HEK293 (cell line): ENCODE data around the gene DSCAM.

Experiments used
- CTCF ChIA-PET: fragments of 350-600 bp; formaldehyde crosslinking; extraction: SDS; loops from one replicate; lab custom pipeline; 2021; ENCODE audit warnings: antibody characterized with exemption; lab: Yijun Ruan, JAX
- POLR2A ChIA-PET: fragments of 300-600 bp; formaldehyde crosslinking; extraction: SDS; loops from one replicate; lab custom pipeline; 2020; ENCODE audit warnings: antibody characterized with exemption, inconsistent platforms; lab: Yijun Ruan, JAX
- H3K27ac ChIP-seq: fragments of 200-500 bp; sonication (Bioruptor generic); 2 replicates; pipeline ENCODE4 v1.5.1; 2014; ENCODE audit warnings: low read depth, low read length, control low read depth, inconsistent platforms; ENCODE audit errors: extremely low read depth
- H3K36me3 ChIP-seq, 2 experiments: fragments of 200-500 bp in 1 of 2; sonication (Bioruptor generic) in 1 of 2; 1 replicate in 1 of 2; 2 replicates in 1 of 2; pipeline ENCODE4 v1.5.1; 2014 to 2017; ENCODE audit warnings: inconsistent platforms in 2 of 2, low read length in 2 of 2; ENCODE audit not compliant: control insufficient read depth in 2 of 2, insufficient read depth in 1 of 2
- H3K4me1 ChIP-seq: fragments of 200-500 bp; sonication (Bioruptor generic); 2 replicates; pipeline ENCODE4 v1.5.1; 2014; ENCODE audit warnings: mild to moderate bottlenecking, low read length, inconsistent platforms; ENCODE audit not compliant: control insufficient read depth, insufficient read depth
- H3K4me3 ChIP-seq: 2 replicates; pipeline ENCODE4 v1.5.1; 2011; ENCODE audit warnings: low read depth, mild to moderate bottlenecking, control low read depth, low read length, moderate library complexity
- H3K9me3 ChIP-seq: fragments of 200-500 bp; sonication (Bioruptor generic); 2 replicates; pipeline ENCODE4 v1.5.1; 2014; ENCODE audit warnings: low read depth, low read length, inconsistent platforms; ENCODE audit not compliant: control insufficient read depth, insufficient read depth
- IKZF3 ChIP-seq: fragments of 450-650 bp; IDR thresholded peaks from 2 replicates; pipeline ENCODE4 v1.5.0; 2018; ENCODE audit warnings: missing biosample characterization, mild to moderate bottlenecking, missing genetic modification characterization, moderate library complexity
- ZBTB1 ChIP-seq: fragments of 450-650 bp; formaldehyde crosslinking; IDR thresholded peaks from 2 replicates; pipeline ENCODE4 v1.5.1; 2016; ENCODE audit warnings: missing biosample characterization, missing genetic modification characterization
- ZBTB48 ChIP-seq: fragments of 450-650 bp; formaldehyde crosslinking; IDR thresholded peaks from 2 replicates; pipeline ENCODE4 v1.5.1; 2016; ENCODE audit warnings: missing biosample characterization, missing genetic modification characterization
- ZBTB8A ChIP-seq: fragments of 450-650 bp; formaldehyde crosslinking; IDR thresholded peaks from 2 replicates; pipeline ENCODE4 v1.5.1; 2016; ENCODE audit warnings: missing biosample characterization, missing genetic modification characterization
- ZNF138 ChIP-seq: fragments of 450-650 bp; formaldehyde crosslinking; IDR thresholded peaks from 2 replicates; pipeline ENCODE4 v1.5.1; 2016; ENCODE audit warnings: missing biosample characterization, missing genetic modification characterization, borderline replicate concordance
- ZNF146 ChIP-seq: fragments of 450-650 bp; formaldehyde crosslinking; IDR thresholded peaks from 2 replicates; pipeline ENCODE4 v1.5.1; 2016; ENCODE audit warnings: missing biosample characterization, missing genetic modification characterization
- ZNF169 ChIP-seq: fragments of 450-650 bp; formaldehyde crosslinking; IDR thresholded peaks from 2 replicates; pipeline ENCODE4 v1.5.1; 2016; ENCODE audit warnings: missing biosample characterization, missing genetic modification characterization
- ZNF202 ChIP-seq: fragments of 450-650 bp; formaldehyde crosslinking; IDR thresholded peaks from 2 replicates; pipeline ENCODE4 v1.5.1; 2016; ENCODE audit warnings: missing biosample characterization, missing genetic modification characterization, borderline replicate concordance
- ZNF239 ChIP-seq: fragments of 450-650 bp; formaldehyde crosslinking; IDR thresholded peaks from 2 replicates; pipeline ENCODE4 v1.5.1; 2016; ENCODE audit warnings: missing biosample characterization, missing genetic modification characterization
- ZNF266 ChIP-seq: fragments of 450-650 bp; formaldehyde crosslinking; IDR thresholded peaks from 2 replicates; pipeline ENCODE4 v1.5.1; 2016; ENCODE audit warnings: missing biosample characterization, missing genetic modification characterization, low read depth
- ZNF473 ChIP-seq: fragments of 450-650 bp; formaldehyde crosslinking; IDR thresholded peaks from 2 replicates; pipeline ENCODE4 v1.5.1; 2017; ENCODE audit warnings: missing biosample characterization, missing genetic modification characterization
- ZNF529 ChIP-seq: fragments of 450-650 bp; formaldehyde crosslinking; IDR thresholded peaks from 2 replicates; pipeline ENCODE4 v1.5.1; 2017; ENCODE audit warnings: missing genetic modification characterization, missing biosample characterization; ENCODE audit not compliant: insufficient replicate concordance
- ZNF561 ChIP-seq: fragments of 450-650 bp; IDR thresholded peaks from 2 replicates; pipeline ENCODE4 v1.5.1; 2018; ENCODE audit warnings: missing biosample characterization, missing genetic modification characterization, borderline replicate concordance
- ZNF585B ChIP-seq: fragments of 450-650 bp; formaldehyde crosslinking; IDR thresholded peaks from 2 replicates; pipeline ENCODE4 v1.5.1; 2016; ENCODE audit warnings: missing biosample characterization, missing genetic modification characterization
- ZNF654 ChIP-seq: fragments of 450-650 bp; formaldehyde crosslinking; IDR thresholded peaks from 2 replicates; pipeline ENCODE4 v1.5.1; 2016; ENCODE audit warnings: low read depth, missing biosample characterization, missing genetic modification characterization
- ZNF747 ChIP-seq: fragments of 450-650 bp; formaldehyde crosslinking; IDR thresholded peaks from 2 replicates; pipeline ENCODE4 v1.5.1; 2016; ENCODE audit warnings: missing biosample characterization, missing genetic modification characterization
- ZNF768 ChIP-seq: fragments of 450-650 bp; formaldehyde crosslinking; IDR thresholded peaks from 2 replicates; pipeline ENCODE4 v1.5.1; 2018; ENCODE audit warnings: missing biosample characterization, mild to moderate bottlenecking, missing genetic modification characterization
- ZNF777 ChIP-seq: fragments of 450-650 bp; formaldehyde crosslinking; IDR thresholded peaks from 2 replicates; pipeline ENCODE4 v1.5.1; 2017; ENCODE audit warnings: missing biosample characterization, missing genetic modification characterization, borderline replicate concordance
- ZXDB ChIP-seq: fragments of 450-650 bp; formaldehyde crosslinking; IDR thresholded peaks from 2 replicates; pipeline ENCODE4 v1.5.1; 2016; ENCODE audit warnings: missing biosample characterization, missing genetic modification characterization
- TF ChIP-seq, protein P1 (sequence below): fragments of 450-650 bp; formaldehyde crosslinking; IDR thresholded peaks from 2 replicates; pipeline ENCODE4 v1.5.1; 2016; ENCODE audit warnings: missing biosample characterization, missing genetic modification characterization
- TF ChIP-seq, protein P2 (sequence below): fragments of 450-650 bp; formaldehyde crosslinking; IDR thresholded peaks from 2 replicates; pipeline ENCODE4 v1.5.1; 2016; ENCODE audit warnings: missing biosample characterization, missing genetic modification characterization
- TF ChIP-seq, protein P3 (sequence below): fragments of 450-650 bp; IDR thresholded peaks from 2 replicates; pipeline ENCODE4 v1.5.1; 2018; ENCODE audit warnings: missing biosample characterization, missing genetic modification characterization
- TF ChIP-seq, protein P4 (sequence below): sonication (generic); formaldehyde crosslinking; IDR thresholded peaks from 2 replicates; pipeline ENCODE4 v1.8.1; 2022; ENCODE audit warnings: mild to moderate bottlenecking, moderate library complexity, missing genetic modification reagents

DSCAM gene

DNA sequence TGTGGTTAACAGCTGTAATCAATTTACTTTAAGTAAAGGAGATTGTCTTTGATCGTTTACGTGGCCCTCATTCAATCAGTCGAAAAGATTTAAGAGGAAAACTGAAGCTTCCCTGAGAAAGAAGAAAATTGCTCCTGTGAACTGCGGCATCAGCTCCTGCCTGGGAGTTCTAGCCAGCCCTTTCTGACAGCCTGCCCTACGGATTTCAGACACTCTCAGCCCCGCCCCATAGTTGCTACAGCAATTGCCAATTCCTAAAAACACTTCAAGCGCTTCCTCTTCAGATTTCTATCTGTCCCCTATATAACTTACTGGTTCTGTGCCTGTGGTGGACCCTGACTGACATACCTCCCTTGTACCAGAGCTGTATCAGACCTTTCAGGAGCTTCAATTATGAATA, 277.6 kb downstream of the DSCAM start:
- no peaks in the 10 kb centered on the region for H3K4me1 ChIP-seq
- TF ChIP-seq ZBTB48 (tag by site-specific recombination) (no peak), ZNF585B (tag by site-specific recombination) (no peak), ZNF473 (tag by site-specific recombination) (no peak), ZNF529 (tag by site-specific recombination) (no peak)
- TF ChIP-seq, protein P1, sequence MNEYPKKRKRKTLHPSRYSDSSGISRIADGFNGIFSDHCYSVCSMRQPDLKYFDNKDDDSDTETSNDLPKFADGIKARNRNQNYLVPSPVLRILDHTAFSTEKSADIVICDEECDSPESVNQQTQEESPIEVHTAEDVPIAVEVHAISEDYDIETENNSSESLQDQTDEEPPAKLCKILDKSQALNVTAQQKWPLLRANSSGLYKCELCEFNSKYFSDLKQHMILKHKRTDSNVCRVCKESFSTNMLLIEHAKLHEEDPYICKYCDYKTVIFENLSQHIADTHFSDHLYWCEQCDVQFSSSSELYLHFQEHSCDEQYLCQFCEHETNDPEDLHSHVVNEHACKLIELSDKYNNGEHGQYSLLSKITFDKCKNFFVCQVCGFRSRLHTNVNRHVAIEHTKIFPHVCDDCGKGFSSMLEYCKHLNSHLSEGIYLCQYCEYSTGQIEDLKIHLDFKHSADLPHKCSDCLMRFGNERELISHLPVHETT = no peak
- no peak overlapping the region for H3K4me3 ChIP-seq
- CTCF ChIA-PET = interaction anchor here (0.6 to 0.7 kb wide), 2 partner anchors 183 to 502 kb away, joined by 3 read pairs; no protein-coding TSS in a partner anchor
- no peaks in the 10 kb centered on the region for H3K36me3 ChIP-seq
- POLR2A ChIA-PET = no interaction called here
- H3K27ac ChIP-seq = no peak overlapping the region
- H3K9me3 ChIP-seq = no peaks in the 10 kb centered on the region

DNA sequence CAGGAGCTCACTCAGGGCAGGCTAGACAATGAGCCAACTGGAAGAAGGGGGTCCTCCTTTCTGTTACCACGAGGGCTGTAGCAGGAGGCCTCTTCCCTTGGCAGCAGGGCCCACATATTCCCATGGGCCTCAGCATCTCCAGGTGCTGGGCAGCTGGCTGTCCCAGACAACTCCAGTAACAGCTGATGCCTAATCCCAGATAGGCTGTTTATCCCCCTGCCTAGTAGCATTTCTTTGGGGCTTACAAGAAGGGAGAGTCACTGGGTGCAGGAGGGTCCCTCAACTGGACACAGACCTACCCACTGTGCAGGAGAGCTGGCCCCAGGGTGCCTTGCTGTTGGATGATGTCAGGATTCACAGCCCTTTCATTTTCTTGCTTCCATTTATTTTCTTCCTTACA, 278.2 kb downstream of the DSCAM start:
- no peaks in the 10 kb centered on the region for H3K36me3 ChIP-seq
- H3K27ac ChIP-seq = no peak overlapping the region
- H3K4me1 ChIP-seq = no peaks in the 10 kb centered on the region
- no peak for TF ChIP-seq ZNF747 (tag by site-specific recombination)
- TF ChIP-seq ZNF202 = no peak
- no peak for TF ChIP-seq ZBTB8A (tag by site-specific recombination)
- no peak for TF ChIP-seq ZNF654 (tag by site-specific recombination)
- TF ChIP-seq ZXDB (tag by site-specific recombination) = no peak
- no peak for TF ChIP-seq ZNF169 (tag by site-specific recombination)
- TF ChIP-seq, protein P2, sequence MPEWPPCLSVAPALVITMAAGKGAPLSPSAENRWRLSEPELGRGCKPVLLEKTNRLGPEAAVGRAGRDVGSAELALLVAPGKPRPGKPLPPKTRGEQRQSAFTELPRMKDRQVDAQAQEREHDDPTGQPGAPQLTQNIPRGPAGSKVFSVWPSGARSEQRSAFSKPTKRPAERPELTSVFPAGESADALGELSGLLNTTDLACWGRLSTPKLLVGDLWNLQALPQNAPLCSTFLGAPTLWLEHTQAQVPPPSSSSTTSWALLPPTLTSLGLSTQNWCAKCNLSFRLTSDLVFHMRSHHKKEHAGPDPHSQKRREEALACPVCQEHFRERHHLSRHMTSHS (tag by site-specific recombination) = no peak
- no peak for TF ChIP-seq ZNF561 (tag by site-specific recombination)
- no peak for TF ChIP-seq ZBTB1
- TF ChIP-seq ZNF239 (tag by site-specific recombination) = no peak
- TF ChIP-seq ZNF146 (tag by site-specific recombination) = no peak
- TF ChIP-seq ZNF138 (tag by site-specific recombination) = no peak
- no peak for TF ChIP-seq ZNF266 (tag by site-specific recombination)
- CTCF ChIA-PET = interaction anchor here (0.7 kb wide), 2 partner anchors 182 to 566 kb away, joined by 3 read pairs; no protein-coding TSS in a partner anchor
- POLR2A ChIA-PET = no interaction called here
- H3K4me3 ChIP-seq = no peak overlapping the region
- no peaks in the 10 kb centered on the region for H3K9me3 ChIP-seq

DNA sequence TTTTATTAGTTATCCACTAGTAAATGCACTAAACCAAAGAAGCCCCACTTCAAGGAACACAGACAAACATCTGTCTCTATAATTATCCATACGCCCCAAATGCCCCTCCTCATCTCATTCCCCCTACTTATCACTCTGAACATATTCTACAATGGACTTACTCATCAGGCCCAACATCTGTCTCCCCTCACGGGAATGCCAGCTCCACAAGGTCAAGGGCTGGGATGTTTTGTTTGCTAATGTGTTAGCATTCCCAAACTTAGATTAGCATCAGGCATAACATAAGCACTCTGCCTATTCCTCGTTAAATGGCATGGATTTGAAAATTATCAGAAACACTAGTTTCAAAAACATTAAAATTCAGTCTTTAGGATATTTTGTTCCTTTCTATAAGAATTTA, 279.5 kb downstream of the DSCAM start:
- H3K27ac ChIP-seq = no peak overlapping the region
- ChIA-PET POLR2A (no interaction called here), CTCF (no interaction called here)
- H3K36me3 ChIP-seq = no peaks in the 10 kb centered on the region
- H3K9me3 ChIP-seq = no peaks in the 10 kb centered on the region
- H3K4me1 ChIP-seq = no peaks in the 10 kb centered on the region
- no peak overlapping the region for H3K4me3 ChIP-seq
- TF ChIP-seq ZNF777 (tag by site-specific recombination) (no peak), IKZF3 (no peak), ZNF768 (tag by site-specific recombination) (no peak)
- TF ChIP-seq, protein P2 (tag by site-specific recombination) = no peak
- TF ChIP-seq, protein P3, sequence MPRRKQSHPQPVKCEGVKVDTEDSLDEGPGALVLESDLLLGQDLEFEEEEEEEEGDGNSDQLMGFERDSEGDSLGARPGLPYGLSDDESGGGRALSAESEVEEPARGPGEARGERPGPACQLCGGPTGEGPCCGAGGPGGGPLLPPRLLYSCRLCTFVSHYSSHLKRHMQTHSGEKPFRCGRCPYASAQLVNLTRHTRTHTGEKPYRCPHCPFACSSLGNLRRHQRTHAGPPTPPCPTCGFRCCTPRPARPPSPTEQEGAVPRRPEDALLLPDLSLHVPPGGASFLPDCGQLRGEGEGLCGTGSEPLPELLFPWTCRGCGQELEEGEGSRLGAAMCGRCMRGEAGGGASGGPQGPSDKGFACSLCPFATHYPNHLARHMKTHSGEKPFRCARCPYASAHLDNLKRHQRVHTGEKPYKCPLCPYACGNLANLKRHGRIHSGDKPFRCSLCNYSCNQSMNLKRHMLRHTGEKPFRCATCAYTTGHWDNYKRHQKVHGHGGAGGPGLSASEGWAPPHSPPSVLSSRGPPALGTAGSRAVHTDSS = no peak
- TF ChIP-seq, protein P4, sequence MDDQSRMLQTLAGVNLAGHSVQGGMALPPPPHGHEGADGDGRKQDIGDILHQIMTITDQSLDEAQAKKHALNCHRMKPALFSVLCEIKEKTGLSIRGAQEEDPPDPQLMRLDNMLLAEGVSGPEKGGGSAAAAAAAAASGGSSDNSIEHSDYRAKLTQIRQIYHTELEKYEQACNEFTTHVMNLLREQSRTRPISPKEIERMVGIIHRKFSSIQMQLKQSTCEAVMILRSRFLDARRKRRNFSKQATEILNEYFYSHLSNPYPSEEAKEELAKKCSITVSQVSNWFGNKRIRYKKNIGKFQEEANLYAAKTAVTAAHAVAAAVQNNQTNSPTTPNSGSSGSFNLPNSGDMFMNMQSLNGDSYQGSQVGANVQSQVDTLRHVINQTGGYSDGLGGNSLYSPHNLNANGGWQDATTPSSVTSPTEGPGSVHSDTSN (CRISPR knock-in tag) = no peak
